ENCODE results near the gene CALML3.

DNA sequence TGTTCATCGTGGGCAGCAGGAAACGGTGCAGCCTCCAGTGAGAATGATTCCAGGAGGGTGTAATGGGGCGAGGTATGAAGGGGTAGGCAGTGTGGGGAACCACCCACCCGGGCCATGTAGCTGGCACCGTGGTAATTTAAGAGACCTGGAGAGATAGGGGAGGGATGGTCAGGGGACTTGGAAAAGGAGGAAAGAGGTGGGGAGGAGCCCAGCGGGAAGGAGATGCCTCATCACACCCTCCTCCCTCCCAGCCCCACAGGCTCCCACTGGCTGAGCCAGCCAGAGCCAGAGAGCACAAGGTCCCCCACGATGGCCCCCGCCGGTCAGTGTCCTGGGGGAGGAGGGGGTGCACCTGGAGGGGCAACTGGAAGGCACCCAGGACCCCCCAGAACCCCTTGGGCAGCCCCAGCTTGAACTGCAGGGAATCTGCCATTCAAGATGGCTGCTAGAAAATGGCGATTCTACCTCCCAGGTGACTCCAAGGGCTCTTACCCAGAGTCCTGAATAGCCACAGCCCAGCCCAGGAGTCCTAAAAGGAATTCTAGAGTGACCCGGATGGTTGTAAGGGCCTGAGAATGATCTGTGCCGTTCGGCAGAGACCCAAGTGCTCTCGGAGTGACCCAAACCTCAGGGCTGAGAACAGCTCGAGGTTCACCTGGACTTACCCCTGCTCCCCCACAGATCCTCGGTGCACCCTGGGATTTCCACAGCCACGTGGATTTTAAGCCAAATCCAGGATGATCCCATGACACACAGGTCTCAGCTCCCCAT is 28.8 kb downstream of the CALML3 start:
- TF ChIP-seq, protein P1, sequence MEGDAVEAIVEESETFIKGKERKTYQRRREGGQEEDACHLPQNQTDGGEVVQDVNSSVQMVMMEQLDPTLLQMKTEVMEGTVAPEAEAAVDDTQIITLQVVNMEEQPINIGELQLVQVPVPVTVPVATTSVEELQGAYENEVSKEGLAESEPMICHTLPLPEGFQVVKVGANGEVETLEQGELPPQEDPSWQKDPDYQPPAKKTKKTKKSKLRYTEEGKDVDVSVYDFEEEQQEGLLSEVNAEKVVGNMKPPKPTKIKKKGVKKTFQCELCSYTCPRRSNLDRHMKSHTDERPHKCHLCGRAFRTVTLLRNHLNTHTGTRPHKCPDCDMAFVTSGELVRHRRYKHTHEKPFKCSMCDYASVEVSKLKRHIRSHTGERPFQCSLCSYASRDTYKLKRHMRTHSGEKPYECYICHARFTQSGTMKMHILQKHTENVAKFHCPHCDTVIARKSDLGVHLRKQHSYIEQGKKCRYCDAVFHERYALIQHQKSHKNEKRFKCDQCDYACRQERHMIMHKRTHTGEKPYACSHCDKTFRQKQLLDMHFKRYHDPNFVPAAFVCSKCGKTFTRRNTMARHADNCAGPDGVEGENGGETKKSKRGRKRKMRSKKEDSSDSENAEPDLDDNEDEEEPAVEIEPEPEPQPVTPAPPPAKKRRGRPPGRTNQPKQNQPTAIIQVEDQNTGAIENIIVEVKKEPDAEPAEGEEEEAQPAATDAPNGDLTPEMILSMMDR (IDR thresholded peaks at IDR 0.05) = no peak
- TF ChIP-seq POLR2AphosphoS5 (IDR thresholded peaks at IDR 0.05) (no peak), POLR2A (IDR thresholded peaks at IDR 0.05) (no peak)

All from stomach (tissue), 4 donors.